HG02981 (cell line): ENCODE measurements around the gene CFAP119.

Experiments
- ATAC-seq: cut with Tn5 transposase; IDR thresholded peaks from one replicate; pipeline ENCODE4 v1.9.1; 2021; ENCODE audit warnings: mild to moderate bottlenecking, moderate library complexity; ENCODE audit not compliant: unreplicated experiment

CFAP119 gene

DNA sequence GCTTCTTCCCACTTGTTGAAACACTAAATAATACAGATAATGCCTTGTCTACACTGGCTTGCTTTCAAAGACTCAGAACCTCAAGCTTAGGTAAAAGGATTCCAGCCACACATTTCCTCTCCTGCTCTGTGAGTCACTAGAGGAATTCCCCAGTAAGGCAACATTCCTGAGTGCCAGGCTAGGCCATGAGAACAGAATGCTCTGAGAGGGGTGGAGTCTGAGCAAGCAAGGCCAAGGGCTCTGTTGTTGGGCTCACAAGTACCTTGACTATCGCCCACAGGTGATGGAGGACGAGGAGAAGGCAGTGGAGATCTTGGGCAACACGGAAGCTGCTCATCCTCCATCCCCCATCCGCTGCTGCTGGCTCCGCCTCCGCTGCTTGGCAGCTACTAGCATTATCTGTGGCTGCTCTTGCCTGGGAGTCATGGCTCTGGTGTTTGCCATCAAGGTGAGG lies 20.4 kb downstream of the CFAP119 start:
- no peak for ATAC-seq

DNA sequence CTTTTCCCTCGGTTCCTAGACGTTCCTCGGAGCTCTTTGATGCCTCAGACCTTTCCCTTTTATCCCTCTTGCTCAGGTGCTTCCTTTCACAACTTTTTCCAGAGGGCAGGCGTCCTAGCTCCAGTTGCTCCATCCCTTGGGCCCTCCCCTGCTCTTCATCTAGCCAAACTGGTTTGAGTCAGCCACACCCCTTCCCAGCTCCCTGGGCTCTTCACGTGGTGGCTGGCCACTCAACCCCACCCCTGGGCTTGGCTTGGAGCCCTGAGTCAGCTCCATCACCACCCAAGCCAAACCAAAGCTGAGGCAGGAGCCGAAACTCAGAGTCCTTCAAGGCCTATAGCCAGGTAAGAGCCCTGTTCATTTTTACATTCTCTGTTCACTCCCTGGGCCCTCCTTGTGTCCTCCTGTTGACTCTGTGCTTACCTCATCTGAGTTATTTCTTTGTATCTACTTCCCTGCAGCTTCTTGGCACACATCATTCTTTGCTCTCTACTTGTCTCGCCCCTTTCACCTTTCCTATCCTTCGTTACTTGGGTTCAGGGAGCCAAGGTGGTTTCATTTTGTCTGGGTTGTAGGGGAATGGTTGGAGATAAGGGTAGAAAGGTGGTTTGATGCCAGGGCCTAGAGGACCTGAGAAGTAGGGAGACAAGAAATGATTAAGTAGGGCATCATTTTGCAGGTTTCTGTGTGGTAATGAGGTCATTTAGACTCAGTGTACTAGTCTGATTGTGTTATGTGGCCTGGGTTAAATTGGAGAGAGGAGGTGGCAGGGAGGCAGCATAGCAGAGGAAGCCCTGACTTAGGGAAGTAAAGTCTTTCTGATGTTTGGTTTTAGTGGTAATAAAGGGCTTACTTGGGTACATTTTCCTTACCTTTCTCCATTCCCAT lies 21.3 kb downstream of the CFAP119 start:
- ATAC-seq, result no peak

DNA sequence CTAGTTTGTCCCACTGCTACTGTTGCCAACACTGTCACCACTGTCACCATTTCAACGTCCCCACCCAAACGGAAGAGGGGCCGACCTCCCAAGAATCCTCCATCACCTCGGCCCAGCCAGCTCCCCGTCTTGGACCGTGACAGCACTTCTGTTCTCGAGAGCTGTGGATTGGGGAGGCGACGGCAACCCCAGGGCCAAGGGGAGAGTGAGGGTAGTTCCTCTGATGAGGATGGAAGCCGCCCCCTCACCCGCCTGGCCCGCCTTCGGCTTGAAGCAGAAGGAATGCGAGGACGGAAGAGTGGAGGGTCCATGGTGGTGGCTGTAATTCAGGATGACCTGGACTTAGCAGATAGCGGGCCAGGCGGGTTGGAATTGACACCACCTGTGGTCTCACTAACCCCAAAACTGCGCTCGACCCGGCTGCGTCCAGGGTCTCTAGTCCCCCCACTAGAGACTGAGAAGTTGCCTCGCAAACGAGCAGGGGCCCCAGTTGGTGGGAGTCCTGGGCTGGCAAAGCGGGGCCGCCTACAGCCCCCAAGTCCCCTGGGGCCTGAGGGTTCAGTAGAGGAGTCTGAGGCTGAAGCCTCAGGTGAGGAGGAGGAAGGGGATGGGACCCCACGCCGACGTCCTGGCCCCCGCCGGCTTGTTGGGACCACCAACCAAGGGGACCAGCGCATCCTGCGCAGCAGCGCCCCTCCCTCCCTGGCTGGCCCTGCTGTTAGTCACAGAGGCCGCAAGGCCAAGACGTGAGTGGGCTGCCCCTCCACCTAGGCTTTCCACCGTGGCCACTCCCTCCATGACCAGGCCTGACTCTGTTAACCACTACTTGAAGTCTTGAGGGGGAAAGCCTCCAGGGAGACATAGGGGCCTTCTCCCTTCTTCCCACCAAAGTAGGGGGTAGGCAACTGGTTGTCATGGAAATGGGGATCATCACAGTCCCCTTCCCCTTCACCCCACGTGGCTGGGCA lies 22.6 kb downstream of the CFAP119 start:
- ATAC-seq, result no peak

DNA sequence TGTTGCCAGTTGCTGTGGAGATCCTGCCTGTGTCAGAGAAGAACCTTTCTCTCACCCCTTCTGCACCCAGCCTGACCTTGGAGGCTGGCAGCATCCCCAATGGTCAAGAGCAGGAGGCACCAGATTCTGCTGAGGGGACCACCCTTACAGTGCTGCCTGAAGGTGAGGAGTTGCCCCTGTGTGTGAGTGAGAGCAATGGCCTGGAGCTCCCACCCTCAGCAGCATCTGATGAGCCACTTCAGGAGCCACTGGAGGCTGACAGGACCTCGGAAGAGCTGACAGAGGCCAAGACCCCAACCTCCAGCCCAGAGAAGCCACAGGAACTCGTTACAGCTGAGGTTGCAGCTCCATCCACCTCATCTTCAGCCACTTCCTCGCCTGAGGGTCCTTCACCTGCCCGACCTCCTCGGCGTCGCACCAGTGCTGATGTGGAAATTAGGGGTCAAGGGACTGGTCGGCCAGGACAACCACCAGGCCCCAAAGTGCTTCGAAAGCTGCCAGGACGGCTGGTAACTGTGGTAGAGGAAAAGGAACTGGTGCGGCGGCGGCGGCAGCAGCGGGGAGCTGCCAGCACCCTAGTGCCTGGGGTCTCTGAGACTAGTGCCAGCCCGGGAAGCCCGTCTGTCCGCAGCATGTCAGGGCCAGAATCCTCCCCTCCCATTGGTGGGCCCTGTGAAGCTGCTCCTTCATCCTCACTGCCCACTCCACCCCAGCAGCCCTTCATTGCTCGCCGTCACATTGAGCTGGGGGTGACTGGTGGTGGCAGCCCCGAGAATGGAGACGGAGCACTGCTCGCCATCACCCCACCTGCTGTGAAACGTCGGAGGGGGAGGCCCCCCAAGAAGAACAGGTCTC lies 23.8 kb downstream of the CFAP119 start:
- ATAC-seq, result no peak

DNA sequence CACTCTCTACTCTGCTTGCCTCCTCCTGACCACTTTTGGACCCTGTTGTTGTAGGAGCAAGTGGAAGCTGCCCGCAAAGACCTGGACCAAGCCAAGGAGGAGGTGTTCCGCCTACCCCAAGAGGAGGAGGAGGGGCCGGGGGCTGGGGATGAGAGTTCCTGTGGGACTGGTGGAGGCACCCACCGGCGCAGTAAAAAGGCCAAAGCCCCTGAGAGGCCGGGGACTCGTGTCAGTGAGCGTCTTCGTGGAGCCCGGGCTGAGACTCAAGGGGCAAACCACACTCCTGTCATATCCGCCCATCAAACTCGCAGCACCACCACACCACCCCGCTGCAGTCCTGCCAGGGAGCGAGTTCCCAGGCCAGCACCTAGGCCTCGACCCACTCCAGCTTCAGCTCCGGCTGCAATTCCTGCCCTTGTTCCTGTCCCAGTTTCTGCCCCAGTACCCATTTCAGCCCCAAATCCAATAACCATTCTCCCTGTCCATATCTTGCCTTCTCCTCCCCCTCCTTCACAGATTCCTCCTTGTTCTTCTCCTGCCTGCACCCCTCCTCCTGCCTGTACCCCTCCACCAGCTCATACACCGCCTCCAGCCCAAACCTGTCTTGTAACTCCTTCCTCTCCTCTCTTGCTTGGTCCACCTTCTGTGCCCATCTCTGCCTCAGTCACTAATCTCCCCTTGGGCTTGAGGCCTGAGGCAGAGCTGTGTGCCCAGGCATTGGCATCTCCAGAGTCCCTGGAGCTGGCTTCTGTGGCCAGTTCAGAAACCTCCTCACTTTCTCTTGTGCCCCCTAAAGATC lies 24.7 kb downstream of the CFAP119 start:
- ATAC-seq, result no peak

DNA sequence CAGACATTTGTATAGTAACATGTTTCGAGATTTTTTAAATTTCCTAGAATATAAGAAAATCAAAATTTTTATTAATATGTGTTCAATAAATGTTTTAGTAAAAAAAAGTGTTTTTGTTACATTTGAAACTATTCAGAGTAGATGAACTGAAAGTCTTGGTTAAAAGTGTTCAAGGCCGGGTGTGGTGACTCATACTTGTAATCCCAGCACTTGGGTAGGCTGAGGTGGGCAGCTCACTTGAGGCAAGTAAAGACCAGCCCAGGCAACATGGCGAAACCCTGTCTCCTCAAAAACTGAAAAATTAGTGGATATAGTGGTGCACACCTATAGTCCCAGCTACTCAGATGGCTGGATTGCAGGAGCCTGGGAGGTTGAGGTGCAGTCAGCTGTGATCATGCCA lies 30.5 kb downstream of the CFAP119 start:
- ATAC-seq, result no peak

DNA sequence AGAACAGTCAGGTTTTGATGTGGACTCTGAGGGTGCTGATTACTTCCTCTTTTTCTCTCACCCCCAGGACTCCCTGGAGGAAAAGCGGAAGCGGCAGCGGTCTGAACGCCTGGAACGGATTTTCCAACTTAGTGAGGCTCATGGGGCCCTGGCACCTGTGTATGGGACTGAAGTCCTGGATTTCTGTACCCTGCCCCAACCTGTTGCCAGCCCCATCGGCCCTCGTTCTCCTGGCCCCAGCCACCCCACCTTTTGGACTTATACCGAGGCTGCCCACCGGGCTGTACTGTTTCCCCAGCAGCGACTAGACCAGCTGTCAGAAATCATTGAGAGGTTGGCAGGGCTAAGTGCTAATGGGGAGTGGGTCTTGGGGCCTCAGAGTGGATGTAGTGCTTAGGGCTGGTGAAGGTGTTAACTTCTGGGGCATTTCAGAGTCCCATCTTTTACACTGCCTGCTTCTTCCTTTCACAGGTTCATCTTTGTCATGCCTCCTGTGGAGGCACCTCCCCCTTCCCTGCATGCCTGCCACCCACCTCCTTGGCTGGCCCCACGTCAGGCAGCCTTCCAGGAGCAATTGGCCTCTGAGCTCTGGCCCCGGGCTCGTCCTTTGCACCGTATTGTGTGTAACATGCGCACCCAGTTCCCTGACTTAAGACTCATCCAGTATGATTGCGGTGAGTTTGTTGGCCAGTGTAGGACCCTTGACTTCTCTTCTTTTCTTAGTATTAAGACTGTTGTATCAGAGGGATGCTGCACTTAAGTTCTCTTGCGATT lies 32.8 kb downstream of the CFAP119 start:
- no peak for ATAC-seq

DNA sequence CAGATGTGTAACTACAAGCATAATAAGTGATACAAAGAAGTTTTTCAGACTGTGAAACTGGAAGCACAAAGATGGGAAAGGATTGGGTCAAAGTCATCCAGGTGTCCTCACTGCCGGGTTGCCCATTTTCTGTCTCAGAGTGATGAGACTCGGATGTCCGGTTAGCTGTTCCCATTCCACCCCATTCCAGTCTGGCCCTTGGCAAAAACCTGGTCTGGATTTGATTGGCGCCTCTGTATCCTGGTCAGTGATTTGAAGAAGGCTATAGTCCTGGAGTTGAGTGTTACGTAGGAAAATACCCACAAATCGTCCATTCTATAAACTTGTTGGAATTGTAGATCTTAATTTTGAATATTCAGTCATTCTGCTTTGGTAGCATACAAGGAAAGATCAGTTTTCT lies 33.5 kb downstream of the CFAP119 start:
- no peak for ATAC-seq

DNA sequence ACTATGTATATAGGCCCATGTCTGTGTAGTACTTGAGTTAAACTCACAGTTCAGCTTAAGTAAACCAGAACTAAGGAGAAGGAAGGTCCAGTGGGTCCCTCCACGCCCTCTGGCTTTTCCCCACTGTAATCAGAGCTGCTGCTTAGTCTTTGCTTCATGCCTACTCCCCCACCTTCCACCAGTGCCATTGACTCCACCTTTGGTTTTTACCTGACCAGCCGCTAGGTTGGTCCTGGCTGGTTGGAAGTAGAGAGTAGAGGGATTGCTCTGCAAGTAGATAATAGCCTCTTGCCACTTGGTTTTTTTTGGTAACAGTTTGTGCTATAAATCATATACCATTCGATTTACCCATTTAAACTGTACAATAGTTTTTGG lies 36.5 kb downstream of the CFAP119 start:
- ATAC-seq, result no peak

DNA sequence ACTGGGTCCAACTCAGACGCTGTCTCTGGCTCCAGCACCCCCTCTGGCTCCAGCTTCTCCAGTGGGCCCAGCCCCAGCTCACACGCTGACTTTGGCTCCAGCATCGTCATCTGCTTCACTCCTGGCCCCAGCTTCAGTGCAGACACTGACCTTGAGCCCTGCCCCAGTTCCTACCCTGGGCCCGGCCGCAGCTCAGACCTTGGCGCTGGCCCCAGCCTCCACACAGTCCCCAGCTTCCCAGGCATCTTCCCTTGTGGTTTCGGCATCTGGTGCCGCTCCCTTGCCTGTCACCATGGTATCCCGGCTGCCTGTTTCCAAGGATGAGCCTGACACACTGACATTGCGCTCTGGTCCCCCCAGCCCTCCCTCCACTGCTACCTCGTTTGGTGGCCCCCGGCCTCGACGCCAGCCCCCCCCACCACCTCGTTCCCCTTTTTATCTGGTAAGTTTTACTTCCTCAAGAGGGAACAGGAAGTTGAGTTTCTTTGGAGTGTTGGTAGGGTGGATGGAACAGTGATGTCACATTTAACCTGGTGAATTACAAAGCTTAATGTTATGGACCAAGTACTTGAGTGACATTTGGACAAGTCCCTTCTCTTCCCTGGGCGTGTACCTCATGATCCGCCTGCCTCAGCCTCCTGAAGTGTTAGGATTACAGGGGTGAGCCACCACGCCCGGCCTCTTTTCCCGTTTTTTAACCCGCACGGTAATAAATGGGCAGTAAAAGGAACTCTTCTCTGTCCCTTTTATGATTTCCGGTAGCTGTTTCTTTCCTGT lies 37.0 kb downstream of the CFAP119 start:
- no peak for ATAC-seq

DNA sequence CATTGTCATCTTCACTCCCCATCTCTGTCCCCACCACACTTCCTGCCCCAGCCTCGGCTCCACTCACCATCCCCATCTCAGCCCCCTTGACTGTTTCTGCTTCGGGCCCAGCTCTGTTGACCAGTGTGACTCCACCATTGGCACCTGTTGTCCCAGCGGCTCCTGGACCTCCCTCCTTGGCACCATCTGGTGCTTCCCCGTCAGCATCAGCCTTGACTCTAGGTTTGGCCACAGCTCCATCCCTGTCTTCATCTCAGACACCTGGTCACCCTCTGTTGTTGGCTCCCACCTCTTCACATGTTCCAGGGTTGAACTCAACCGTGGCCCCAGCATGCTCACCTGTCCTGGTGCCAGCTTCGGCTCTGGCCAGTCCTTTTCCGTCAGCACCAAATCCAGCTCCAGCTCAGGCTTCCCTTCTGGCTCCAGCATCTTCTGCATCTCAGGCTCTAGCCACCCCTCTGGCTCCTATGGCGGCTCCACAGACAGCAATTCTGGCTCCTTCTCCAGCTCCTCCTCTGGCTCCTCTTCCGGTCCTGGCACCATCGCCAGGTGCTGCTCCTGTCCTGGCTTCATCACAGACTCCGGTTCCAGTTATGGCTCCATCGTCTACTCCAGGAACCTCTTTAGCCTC lies 38.0 kb downstream of the CFAP119 start:
- ATAC-seq, result no peak

DNA sequence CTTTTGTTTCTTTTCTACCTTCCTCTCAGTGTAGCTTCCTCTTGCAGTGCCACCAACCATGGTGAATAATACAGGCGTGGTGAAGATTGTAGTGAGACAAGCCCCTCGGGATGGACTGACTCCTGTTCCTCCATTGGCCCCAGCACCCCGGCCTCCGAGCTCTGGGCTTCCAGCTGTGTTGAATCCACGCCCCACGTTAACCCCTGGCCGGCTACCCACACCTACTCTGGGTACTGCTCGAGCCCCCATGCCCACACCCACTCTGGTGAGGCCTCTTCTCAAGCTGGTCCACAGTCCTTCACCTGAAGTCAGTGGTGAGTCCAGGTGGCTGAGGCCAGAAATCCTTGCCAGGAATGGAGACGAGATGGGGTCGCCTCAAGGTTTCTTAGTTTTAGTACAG lies 38.9 kb downstream of the CFAP119 start:
- ATAC-seq, result no peak

DNA sequence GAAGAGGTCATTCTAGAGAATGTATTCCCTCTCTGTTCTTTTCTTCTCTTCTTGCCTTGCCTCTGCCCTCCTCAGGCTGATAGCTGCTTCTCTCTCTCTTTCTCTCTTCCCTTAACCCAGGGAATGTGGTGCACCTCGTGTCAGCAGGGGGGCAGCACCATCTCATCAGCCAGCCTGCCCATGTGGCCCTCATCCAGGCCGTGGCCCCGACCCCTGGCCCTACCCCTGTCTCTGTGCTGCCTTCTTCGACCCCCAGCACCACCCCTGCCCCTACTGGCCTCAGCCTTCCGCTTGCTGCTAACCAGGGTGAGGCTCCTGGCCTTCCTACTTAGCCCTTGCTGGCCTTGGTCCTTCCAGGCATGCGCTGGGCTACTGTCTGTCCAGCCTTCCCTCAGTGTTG lies 39.4 kb downstream of the CFAP119 start:
- ATAC-seq, result no peak

DNA sequence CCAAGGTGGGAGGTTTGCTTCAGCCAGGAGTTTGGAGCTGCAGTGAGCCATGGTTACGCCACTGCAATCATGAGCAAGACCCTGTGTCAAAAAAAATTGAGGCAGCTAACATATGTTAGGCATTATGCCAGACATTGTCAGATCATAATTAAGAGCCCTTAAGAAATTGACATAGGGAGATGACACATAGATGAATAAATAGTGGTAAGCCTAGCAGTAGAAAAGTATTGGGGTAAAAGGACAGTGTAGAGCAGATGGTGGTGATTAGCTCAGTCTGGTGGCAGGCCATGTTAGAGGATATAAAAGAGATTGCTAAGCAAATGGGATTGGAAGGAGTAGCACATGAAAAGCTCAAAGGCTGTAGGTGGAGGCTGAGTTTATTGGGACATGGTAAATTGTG lies 40.3 kb downstream of the CFAP119 start:
- no peak for ATAC-seq

DNA sequence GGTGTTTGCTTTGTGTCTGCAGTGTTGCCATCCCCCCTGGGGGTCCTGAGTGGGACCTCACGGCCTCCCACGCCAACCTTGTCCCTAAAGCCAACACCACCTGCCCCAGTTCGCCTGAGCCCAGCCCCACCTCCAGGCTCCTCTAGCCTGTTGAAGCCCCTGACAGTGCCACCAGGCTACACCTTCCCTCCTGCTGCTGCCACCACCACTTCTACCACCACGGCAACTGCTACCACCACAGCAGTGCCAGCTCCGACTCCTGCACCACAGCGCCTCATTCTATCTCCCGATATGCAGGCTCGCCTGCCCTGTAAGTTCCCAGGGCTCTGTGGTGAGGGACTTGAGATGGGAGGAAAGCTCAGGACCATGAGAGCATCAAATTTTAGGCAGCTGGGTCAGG lies 40.7 kb downstream of the CFAP119 start:
- no peak for ATAC-seq

DNA sequence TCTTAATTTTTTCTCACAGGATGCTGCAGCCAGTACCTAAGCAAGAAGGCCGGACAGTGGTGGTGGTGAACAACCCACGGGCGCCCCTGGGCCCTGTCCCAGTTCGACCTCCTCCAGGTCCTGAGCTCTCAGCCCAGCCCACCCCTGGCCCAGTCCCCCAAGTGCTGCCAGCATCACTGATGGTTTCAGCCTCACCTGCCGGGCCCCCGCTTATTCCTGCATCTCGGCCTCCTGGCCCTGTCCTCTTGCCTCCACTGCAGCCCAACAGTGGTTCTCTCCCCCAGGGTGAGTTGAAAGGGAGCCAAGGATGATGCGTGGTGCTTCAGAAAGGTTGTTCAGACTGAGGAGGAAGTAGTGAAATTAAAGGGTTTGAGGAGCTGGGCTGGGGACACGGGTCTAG lies 41.2 kb downstream of the CFAP119 start:
- no peak for ATAC-seq

DNA sequence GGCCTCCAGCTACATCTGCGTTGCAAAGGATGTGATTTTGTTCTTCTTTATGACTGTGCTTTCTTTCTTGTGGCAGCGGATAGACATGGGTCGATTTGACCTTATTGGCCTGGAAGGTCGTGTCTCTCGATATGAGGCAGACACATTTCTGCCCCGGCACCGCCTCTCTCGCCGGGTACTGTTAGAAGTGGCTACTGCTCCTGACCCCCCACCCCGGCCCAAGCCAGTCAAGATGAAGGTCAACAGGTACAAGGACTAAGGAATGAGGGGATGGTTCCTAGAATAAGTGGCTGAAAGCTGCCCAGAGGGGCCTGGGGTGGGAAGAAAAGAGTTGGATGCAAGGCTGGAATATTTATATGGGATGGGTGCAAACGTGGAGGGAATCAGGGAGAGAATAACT lies 41.8 kb downstream of the CFAP119 start:
- no peak for ATAC-seq
